Lower lobe of right lung (tissue), 2 donors: ENCODE results near the gene PRRT1B. TPM values are rescaled to one million over a fixed set of nuclear protein-coding genes. Genes with fewer than 3 reads are reported as not detected.

ENCODE experiments used
- ATAC-seq, 2 donors: fragments of 200-7000 bp; cut with Tn5 transposase; one replicate each; pipeline ENCODE4 v1.9.1; 2020 to 2022; ENCODE audit warnings: mild to moderate bottlenecking in 2 of 2, moderate library complexity in 2 of 2
- DNase-seq: peaks from one replicate; pipeline ENCODE4 v3.0.0-alpha.2; 2020
- H3K27ac ChIP-seq: fragments of 200-600 bp; one replicate; pipeline ENCODE4 v1.8.0; 2022
- H3K27me3 ChIP-seq: fragments of 200-600 bp; one replicate; pipeline ENCODE4 v1.8.0; 2022; ENCODE audit warnings: low read depth
- H3K36me3 ChIP-seq: fragments of 200-600 bp; one replicate; pipeline ENCODE4 v1.8.0; 2022; ENCODE audit warnings: mild to moderate bottlenecking
- H3K4me1 ChIP-seq: fragments of 200-600 bp; one replicate; pipeline ENCODE4 v1.8.0; 2022
- H3K4me3 ChIP-seq: fragments of 200-600 bp; one replicate; pipeline ENCODE4 v1.8.0; 2022; ENCODE audit warnings: mild to moderate bottlenecking
- H3K9me3 ChIP-seq: fragments of 200-600 bp; one replicate; pipeline ENCODE4 v1.8.0; 2022
- intact Hi-C: fragments of 100-400 bp; cut with DNase I; formaldehyde crosslinking; loops from one replicate; pipeline ENCODE4 v1.11.0; 2022
- long read RNA-seq: library from polyadenylated mRNA; unstranded; transcript quantifications from one replicate; pipeline ENCODE4 v2.0.0, GENCODE V29; 2021
- total RNA-seq: library from RNA; stranded (reverse); fragmentation: NEBNext Ultra II Directional; extraction: Animal tissue kit (Norgen Biotek cat#: 25700); gene quantifications from one replicate; pipeline ENCODE4 v1.2.1, GENCODE V29; 2021
- TF ChIP-seq, protein P1 (sequence below): fragments of 200-600 bp; IDR thresholded peaks from one replicate; pipeline ENCODE4 v1.8.0; 2022; ENCODE audit warnings: antibody characterized with exemption, mild to moderate bottlenecking
- donor health status: DM: no; HTN: yes; CAD: no; lungs with severe emphysema.

PRRT1B gene
- 6.3 TPM for total RNA-seq
- long read RNA-seq, partial matches to known transcripts: 20 of 26 reads
- long read RNA-seq, other reads (novel, unspliced or antisense): 6 of 26 reads

DNA sequence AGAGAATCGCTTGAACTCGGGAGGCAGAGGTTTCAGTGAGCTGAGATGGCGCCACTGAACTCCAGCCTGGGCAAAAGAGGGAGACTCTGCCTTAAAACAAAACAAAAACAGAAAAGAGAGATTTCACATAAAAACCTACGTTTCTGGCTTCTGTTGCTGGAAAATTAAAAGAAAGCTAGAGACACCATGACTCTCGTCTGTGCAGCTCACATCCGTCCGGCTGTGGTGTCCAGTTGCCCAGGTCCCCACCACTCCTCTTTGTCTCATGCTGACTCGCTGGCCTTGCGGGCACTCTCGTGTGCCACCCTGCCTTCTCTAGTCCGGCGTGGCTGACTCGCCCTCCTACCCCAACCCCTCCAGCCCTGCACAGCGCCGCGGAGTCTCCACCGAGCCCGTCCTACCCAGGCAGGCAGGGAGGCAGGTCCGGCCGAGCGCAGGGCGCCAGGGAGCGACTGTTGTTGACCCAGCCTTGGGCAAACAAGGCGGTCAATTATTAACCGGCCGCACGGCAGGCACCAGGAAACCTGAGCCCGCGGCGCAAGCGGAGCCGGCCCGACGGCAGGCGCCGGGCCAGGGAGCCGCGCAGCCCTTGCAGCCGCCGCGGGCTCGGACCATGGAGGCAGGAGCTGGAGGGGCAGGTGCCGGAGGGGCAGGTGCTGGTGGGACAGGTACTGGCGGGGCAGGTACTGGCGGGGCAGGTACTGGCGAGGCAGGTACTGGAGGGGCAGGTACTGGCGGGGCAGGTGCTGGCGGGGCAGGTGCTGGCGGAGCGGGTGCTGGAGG is at the start of gene PRRT1B:
TSS of gene PRRT1B (plus strand) at position 521 of the 783 bp plus-strand sequence. CDS start at position 614, 93 bp downstream.
- Histone ChIP-seq H3K9me3 (peaks cover 13% of the 10 kb centered on the region), H3K27ac (peak within 1 kb of the TSS; percentile 24), H3K4me3 (peak within 1 kb of the TSS; percentile 54), H3K4me1 (peaks cover 13% of the 10 kb centered on the region), H3K36me3 (no peaks in the 10 kb centered on the region), H3K27me3 (peaks cover 33% of the 10 kb centered on the region)
- DNase-seq (peak; percentile 91), ATAC-seq (peak; percentile 96 to 97)
- TF ChIP-seq, protein P1, sequence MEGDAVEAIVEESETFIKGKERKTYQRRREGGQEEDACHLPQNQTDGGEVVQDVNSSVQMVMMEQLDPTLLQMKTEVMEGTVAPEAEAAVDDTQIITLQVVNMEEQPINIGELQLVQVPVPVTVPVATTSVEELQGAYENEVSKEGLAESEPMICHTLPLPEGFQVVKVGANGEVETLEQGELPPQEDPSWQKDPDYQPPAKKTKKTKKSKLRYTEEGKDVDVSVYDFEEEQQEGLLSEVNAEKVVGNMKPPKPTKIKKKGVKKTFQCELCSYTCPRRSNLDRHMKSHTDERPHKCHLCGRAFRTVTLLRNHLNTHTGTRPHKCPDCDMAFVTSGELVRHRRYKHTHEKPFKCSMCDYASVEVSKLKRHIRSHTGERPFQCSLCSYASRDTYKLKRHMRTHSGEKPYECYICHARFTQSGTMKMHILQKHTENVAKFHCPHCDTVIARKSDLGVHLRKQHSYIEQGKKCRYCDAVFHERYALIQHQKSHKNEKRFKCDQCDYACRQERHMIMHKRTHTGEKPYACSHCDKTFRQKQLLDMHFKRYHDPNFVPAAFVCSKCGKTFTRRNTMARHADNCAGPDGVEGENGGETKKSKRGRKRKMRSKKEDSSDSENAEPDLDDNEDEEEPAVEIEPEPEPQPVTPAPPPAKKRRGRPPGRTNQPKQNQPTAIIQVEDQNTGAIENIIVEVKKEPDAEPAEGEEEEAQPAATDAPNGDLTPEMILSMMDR: no peak
- intact Hi-C loops: no loop called here

DNA sequence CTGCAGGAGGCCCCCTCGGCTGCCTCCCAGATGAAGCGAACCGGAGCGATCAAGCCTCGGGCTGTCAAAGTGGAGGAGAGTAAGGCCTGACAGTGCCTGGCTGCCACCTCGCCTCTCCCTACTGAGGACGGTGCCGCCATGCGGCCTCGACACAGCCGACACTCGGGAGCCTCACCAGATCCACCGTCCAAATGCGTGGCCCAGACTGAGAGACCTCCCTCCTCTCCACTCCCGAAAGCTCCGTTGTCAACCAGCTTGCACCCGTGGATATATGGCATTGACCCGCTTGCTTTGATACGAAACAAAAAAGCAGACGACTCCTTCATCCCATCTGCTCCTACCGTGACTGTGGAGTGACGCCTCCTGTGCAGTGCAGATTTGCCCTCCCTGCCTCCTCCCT is 49.5 kb upstream of the PRRT1B start:
- no peak for ATAC-seq
- H3K36me3 ChIP-seq: peaks cover 95% of the 10 kb centered on the region
- no peaks in the 10 kb centered on the region for H3K9me3 ChIP-seq
- no peak overlapping the region for H3K4me3 ChIP-seq
- no peak for DNase-seq
- intact Hi-C loops: no loop called here
- H3K27ac ChIP-seq: no peak overlapping the region
- H3K4me1 ChIP-seq: peaks cover under 1% of the 10 kb centered on the region
- TF ChIP-seq, protein P1: no peak
- no peaks in the 10 kb centered on the region for H3K27me3 ChIP-seq

DNA sequence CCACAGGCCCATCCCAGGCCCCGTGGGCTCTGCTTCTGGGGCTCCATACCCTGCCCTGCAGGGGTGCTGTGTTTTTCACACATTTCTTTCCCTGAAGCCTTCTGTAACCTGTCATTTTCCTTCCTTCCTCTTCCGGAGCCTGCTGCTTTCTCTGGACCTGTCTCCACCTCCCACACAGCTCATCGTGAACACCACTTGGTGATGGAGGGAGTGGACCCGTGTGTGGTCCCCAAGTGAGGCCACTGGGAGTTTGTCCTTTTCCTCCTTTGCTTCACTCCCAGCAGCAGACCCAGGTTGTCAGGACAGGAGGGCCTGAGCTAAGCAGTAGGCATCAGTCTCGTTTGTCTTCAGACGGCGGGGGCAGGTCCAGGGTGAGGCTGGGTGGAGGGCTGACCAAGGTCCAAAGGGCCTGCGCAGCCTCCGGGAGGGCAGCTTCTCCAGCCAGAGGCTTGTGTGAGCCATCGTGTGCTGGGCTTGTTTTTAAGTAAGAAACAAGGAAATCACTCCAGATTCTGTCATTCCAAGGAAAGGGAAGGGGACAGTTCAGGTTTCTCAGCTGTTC is 48.4 kb upstream of the PRRT1B start:
- Histone ChIP-seq H3K4me1 (peaks cover 12% of the 10 kb centered on the region), H3K27me3 (no peaks in the 10 kb centered on the region), H3K36me3 (peaks cover 84% of the 10 kb centered on the region), H3K27ac (no peak overlapping the region), H3K4me3 (no peak overlapping the region), H3K9me3 (no peaks in the 10 kb centered on the region)
- ATAC-seq: no peak
- TF ChIP-seq, protein P1: no peak
- DNase-seq: no peak
- intact Hi-C loops: no loop called here

DNA sequence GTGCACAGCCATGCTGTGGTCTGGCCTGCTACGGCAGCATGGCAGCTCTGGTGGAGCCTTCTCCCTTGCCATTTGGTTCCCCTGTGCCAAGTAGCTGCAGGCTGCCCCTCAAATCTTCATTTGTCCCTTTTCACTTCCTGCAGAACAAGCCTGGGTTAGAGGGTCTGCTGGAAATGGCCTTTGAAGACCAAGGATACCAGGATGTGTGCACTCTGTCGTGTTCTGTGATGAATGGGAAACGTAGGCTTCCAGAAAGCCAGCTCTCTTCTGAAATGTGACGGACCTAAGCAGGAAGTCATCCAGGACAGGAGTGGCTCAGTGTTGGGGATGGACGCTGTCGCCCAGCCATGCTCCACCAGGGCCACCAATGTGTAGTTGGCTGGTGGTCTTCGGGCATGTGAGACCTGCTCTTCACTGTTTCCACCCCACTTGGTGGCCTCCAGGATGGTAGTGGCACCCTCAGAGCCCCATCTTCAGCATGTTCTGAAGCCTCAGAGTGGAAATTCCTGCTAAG is 46.0 kb upstream of the PRRT1B start:
- Histone ChIP-seq H3K4me1 (peaks cover 27% of the 10 kb centered on the region), H3K9me3 (no peaks in the 10 kb centered on the region), H3K4me3 (no peak overlapping the region), H3K36me3 (peaks cover 60% of the 10 kb centered on the region), H3K27me3 (no peaks in the 10 kb centered on the region), H3K27ac (no peak overlapping the region)
- DNase-seq (no peak), ATAC-seq (no peak)
- TF ChIP-seq, protein P1: no peak
- intact Hi-C loops: no loop called here

DNA sequence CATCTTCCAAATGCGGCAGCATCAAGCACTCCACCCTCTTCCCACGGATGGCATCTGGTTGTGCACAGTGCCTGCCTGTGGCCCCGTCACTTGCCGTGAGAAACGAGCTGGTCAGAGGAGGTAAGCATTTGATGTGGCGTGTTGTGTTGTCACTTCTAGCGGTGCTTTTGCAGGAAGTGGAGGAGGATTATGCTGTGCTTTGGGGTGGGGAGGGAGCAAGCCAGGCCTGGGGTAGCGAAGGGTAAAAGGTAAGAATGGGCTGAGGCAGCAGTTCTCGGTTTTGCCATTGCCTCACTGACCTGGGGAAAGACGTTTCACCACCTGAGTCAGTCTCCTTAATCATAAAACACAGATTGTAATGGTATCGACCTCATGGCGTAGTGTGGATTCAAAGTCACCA is 44.9 kb upstream of the PRRT1B start:
- Histone ChIP-seq H3K27ac (no peak overlapping the region), H3K4me1 (peaks cover 28% of the 10 kb centered on the region), H3K36me3 (peaks cover 49% of the 10 kb centered on the region), H3K9me3 (no peaks in the 10 kb centered on the region), H3K4me3 (no peak overlapping the region), H3K27me3 (no peaks in the 10 kb centered on the region)
- TF ChIP-seq, protein P1: no peak
- ATAC-seq: no peak
- intact Hi-C loops: no loop called here
- no peak for DNase-seq
